Ishikawa (cell line): ENCODE results near the gene PROCA1.

Experiments
- CEBPB ChIP-seq: IDR thresholded peaks from 2 replicates; pipeline ENCODE4 v1.6.1; 2012
- CREB1 ChIP-seq: IDR thresholded peaks from 2 replicates; pipeline ENCODE4 v1.6.1; 2012; ENCODE audit warnings: low read depth
- EGR1 ChIP-seq: IDR thresholded peaks from 2 replicates; pipeline ENCODE4 v1.6.1; 2012
- EP300 ChIP-seq: IDR thresholded peaks from 2 replicates; pipeline ENCODE4 v1.6.1; 2012; ENCODE audit warnings: borderline replicate concordance
- FOXM1 ChIP-seq: IDR thresholded peaks from 2 replicates; pipeline ENCODE4 v1.6.1; 2012; ENCODE audit warnings: low read depth, borderline replicate concordance
- NFIC ChIP-seq: IDR thresholded peaks from 2 replicates; pipeline ENCODE4 v1.6.1; 2012
- RAD21 ChIP-seq: IDR thresholded peaks from 2 replicates; pipeline ENCODE4 v1.6.1; 2012; ENCODE audit warnings: low read depth
- TAF1 ChIP-seq: IDR thresholded peaks from 2 replicates; pipeline ENCODE4 v1.6.1; 2012; ENCODE audit warnings: low read depth, mild to moderate bottlenecking
- TCF12 ChIP-seq: IDR thresholded peaks from 2 replicates; pipeline ENCODE4 v1.6.1; 2012; ENCODE audit warnings: low read depth
- TEAD4 ChIP-seq: IDR thresholded peaks from 2 replicates; pipeline ENCODE4 v1.6.1; 2012
- YY1 ChIP-seq: IDR thresholded peaks from 2 replicates; pipeline ENCODE4 v1.6.1; 2012; ENCODE audit warnings: low read depth
- ZBTB7A ChIP-seq: IDR thresholded peaks from 2 replicates; pipeline ENCODE4 v1.6.1; 2012; ENCODE audit warnings: low read depth
- TF ChIP-seq, protein P1 (sequence below): IDR thresholded peaks from 2 replicates; pipeline ENCODE4 v1.6.1; 2012
- TF ChIP-seq, protein P2 (sequence below): IDR thresholded peaks from 2 replicates; pipeline ENCODE4 v1.6.1; 2012
- TF ChIP-seq, protein P3 (sequence below): IDR thresholded peaks from 2 replicates; pipeline ENCODE4 v1.6.1; 2012; ENCODE audit warnings: low read depth, mild to moderate bottlenecking

PROCA1 gene

DNA sequence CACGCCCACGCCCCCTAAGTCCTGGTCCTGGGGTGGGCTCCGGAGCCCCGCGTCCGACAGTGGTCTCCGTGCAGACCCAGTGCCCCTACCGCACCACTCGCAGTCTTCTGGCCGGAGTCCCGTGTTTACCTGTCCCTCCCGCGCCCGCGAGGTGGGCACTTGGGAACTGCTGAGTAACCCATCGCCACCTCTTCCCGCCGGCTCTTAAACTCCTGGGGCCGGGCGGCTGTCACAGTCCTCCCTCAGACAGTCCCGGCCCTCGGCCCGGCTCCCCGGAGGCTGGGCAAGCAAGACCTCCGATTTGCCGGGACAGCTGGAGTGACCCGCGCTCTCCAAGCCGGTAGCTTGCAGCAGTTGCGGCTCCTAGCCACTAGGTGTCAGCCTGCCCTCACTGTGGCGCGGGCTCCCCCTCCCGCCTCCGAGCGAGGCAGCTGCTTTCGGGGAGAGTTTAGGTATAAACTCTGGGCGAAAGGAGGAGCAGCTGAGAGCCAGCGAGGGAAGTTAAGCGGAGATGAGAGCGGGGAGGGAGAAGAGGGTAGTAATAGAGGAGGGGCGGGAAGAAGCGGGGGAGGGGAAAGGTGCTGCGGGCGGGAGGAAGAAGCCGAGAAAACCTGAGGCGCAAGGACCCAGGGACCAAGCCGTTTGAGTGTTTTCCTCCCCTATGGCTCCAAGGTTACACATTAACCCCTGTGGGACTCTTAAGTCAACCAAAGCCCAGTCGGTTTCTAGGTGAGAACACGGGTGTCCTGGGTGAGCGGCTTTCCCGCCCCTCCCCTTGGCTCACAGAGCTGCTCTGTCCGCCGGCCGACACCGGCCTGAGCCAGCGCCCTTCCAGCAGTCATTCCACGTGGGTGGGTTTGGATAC lies 15.2 kb upstream of the PROCA1 start:
- TF ChIP-seq, protein P1, sequence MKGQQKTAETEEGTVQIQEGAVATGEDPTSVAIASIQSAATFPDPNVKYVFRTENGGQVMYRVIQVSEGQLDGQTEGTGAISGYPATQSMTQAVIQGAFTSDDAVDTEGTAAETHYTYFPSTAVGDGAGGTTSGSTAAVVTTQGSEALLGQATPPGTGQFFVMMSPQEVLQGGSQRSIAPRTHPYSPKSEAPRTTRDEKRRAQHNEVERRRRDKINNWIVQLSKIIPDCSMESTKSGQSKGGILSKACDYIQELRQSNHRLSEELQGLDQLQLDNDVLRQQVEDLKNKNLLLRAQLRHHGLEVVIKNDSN = 0 out of 2 replicates have a peak, but pooled peaks have one; percentile 5
- TF ChIP-seq EP300 = no peak
- TF ChIP-seq, protein P2, sequence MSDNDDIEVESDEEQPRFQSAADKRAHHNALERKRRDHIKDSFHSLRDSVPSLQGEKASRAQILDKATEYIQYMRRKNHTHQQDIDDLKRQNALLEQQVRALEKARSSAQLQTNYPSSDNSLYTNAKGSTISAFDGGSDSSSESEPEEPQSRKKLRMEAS = peak; percentile 30; the same call in 1 of the 2 replicates
- no peak for TF ChIP-seq CEBPB
- TF ChIP-seq FOXM1 = peak; percentile 33; the same call in 1 of the 2 replicates
- TF ChIP-seq TEAD4 = 0 out of 2 replicates have a peak, but pooled peaks have one; percentile 12
- TF ChIP-seq EGR1 = 0 out of 2 replicates have a peak, but pooled peaks have one; percentile 15
- no peak; the same call in 1 of the 2 replicates for TF ChIP-seq TCF12
- TF ChIP-seq RAD21 = peak; percentile 99
- peak; percentile 93 for TF ChIP-seq ZBTB7A

DNA sequence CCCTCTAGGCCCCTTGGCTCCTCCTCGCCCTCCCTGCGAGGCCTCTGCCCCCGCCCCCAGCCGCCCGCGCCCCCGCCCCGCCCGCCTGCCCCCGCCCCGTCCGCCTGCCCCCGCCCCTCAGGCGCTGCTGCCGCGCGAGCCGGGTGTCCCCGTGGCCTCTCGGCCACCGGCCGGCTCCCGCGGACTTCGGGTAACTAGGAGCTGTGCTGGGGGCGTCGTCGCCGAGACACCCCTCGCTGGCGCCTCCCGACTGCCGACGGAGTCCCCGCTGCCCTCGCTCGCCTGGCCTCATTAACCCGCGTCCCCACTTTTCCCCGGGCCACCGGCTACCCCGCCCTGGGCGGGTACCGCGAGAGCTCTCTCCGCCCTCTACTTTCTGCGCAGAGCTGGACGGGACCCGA lies 14.5 kb upstream of the PROCA1 start, which contains the start of gene TLCD1:
TLCD1 (minus strand) TSS at position 8 of the 401 bp plus-strand sequence. CDS start 136 bp downstream, outside the sequence.
- TF ChIP-seq EGR1 = 0 out of 2 replicates have a peak, but pooled peaks have one; percentile 62
- TF ChIP-seq, protein P1 = no peak

DNA sequence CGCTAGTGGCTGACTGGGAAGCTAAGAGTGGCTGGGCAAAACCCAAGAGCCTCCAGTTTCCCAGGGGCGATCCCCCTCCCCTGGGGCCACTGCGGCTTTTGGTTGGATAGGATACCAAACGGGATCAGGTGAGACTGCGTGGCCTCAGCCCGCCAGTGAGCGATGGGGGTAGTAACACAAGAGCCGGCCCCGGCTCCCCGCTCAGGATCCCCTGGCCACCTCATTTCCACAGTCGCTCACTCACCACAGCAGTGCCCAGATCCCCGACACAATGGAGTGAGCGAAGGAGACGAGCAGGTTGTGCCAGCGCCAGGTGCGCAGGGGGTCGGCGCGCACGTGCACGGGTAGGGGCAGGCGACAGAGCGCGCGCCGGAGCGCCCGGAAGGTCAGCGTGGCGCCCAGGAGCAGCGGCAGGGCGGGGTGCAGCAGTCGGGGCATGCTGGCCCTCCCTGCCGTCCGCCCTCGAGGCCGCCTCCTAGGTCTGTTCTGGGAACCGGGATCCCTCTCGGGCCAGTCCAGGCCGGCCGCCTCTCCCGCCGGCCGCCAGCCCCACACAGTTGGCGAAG lies 14.1 kb upstream of the PROCA1 start:
- TF ChIP-seq ZBTB7A (peak; percentile 22), NFIC (peak; percentile 72), YY1 (peak; percentile 78), TCF12 (peak; percentile 64), RAD21 (no peak; the same call in 1 of the 2 replicates), EP300 (peak; percentile 42), TEAD4 (0 out of 2 replicates have a peak, but pooled peaks have one; percentile 47), FOXM1 (0 out of 2 replicates have a peak, but pooled peaks have one; percentile 6), EGR1 (no peak), TAF1 (peak; percentile 64), CEBPB (0 out of 2 replicates have a peak, but pooled peaks have one; percentile 1), CREB1 (no peak)
- TF ChIP-seq, protein P2 = peak; percentile 98
- TF ChIP-seq, protein P3, sequence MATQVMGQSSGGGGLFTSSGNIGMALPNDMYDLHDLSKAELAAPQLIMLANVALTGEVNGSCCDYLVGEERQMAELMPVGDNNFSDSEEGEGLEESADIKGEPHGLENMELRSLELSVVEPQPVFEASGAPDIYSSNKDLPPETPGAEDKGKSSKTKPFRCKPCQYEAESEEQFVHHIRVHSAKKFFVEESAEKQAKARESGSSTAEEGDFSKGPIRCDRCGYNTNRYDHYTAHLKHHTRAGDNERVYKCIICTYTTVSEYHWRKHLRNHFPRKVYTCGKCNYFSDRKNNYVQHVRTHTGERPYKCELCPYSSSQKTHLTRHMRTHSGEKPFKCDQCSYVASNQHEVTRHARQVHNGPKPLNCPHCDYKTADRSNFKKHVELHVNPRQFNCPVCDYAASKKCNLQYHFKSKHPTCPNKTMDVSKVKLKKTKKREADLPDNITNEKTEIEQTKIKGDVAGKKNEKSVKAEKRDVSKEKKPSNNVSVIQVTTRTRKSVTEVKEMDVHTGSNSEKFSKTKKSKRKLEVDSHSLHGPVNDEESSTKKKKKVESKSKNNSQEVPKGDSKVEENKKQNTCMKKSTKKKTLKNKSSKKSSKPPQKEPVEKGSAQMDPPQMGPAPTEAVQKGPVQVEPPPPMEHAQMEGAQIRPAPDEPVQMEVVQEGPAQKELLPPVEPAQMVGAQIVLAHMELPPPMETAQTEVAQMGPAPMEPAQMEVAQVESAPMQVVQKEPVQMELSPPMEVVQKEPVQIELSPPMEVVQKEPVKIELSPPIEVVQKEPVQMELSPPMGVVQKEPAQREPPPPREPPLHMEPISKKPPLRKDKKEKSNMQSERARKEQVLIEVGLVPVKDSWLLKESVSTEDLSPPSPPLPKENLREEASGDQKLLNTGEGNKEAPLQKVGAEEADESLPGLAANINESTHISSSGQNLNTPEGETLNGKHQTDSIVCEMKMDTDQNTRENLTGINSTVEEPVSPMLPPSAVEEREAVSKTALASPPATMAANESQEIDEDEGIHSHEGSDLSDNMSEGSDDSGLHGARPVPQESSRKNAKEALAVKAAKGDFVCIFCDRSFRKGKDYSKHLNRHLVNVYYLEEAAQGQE = no peak
- TF ChIP-seq, protein P1 = peak; percentile 70

DNA sequence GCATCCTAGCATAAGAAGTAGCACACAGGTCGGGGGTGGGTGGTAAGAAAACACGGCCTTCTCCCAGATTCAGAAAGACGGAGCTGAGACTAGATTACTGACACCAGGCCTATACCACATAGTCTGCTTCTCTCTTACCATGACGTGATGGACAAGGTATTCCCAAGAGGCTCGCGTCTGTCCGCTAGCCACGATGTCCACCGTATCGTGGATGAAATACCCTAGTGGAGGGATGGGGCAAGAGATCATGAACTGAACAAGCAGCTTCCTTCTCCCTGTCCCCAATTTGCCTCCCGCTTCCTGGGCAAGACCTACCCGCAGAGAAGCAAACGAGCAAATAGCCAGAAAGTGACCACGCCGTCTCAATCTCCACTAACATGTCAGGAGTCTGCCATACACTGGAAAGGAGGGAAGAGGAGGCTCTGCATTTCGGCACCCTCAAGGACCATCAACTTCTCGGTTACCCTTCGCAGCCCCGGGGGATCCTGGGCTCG lies 13.5 kb upstream of the PROCA1 start:
- TF ChIP-seq FOXM1 (0 out of 2 replicates have a peak, but pooled peaks have one; percentile 2), EP300 (0 out of 2 replicates have a peak, but pooled peaks have one; percentile 7), TAF1 (no peak), CREB1 (no peak)

DNA sequence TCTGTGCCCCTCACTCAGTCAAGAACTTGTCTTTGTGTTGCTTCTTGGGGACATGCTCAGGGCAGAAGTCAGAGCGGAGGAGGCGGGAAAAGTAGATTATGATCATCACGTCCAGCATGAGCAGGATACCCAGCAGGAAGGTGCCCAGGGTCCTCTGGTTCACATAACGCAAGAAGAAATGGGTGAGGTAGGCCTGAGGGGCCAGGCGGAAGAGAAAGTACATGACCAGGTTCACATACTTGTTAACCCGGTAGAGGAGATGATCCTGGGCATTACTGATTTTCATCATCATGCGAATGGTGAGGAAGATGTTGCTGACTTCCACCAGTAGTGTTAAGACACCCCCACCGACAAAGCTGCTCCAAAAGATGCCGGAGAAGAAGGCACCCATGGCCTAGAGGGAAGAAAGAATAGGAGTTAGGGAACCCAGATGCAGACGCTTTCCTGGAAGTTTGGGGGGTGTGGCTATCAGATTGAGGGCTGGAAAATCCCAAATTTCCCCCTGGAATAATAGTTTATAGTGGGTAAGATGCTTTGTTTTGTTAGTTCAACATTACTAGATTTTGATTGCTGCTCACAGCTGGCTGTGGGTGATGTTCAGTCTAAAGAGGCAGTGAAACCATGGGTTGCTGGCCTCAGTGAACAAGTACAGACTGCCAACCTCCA lies 12.9 kb upstream of the PROCA1 start:
- TF ChIP-seq YY1 = no peak
- TF ChIP-seq TCF12 = no peak
- TF ChIP-seq EP300 = no peak
- TF ChIP-seq CREB1 = no peak
- no peak for TF ChIP-seq FOXM1
- TF ChIP-seq TEAD4 = no peak
- TF ChIP-seq, protein P1 = no peak
- no peak for TF ChIP-seq TAF1
- TF ChIP-seq, protein P3 = no peak
- no peak for TF ChIP-seq NFIC
- no peak for TF ChIP-seq ZBTB7A
- no peak for TF ChIP-seq CEBPB
